H9 (cell line): ENCODE results near the gene HOXC11. TPM values are rescaled to one million over a fixed set of nuclear protein-coding genes. Genes with fewer than 3 reads are reported as not detected.

ENCODE experiments used
- DNase-seq: peaks from one replicate; pipeline ENCODE4 v3.0.0-alpha.2; 2017
- H2AFZ ChIP-seq: one replicate; pipeline ENCODE4 v1.6.1; 2013; ENCODE audit warnings: mild to moderate bottlenecking, low read length, control low read depth, moderate library complexity
- H2AK5ac ChIP-seq: 2 replicates; pipeline ENCODE4 v1.6.1; 2013; ENCODE audit warnings: low read length, control low read depth, mixed read lengths; ENCODE audit not compliant: insufficient read length
- H2BK120ac ChIP-seq: one replicate; pipeline ENCODE4 v1.6.1; 2013; ENCODE audit warnings: low read depth, mild to moderate bottlenecking, low read length, control low read depth, inconsistent platforms; ENCODE audit not compliant: poor library complexity, severe bottlenecking
- H2BK12ac ChIP-seq: 2 replicates; pipeline ENCODE4 v1.6.1; 2013; ENCODE audit warnings: low read length, control low read depth, mixed read lengths, low read depth; ENCODE audit not compliant: insufficient read length
- H2BK15ac ChIP-seq: 2 replicates; pipeline ENCODE4 v1.6.1; 2013; ENCODE audit warnings: low read depth, low read length, control low read depth
- H2BK20ac ChIP-seq: one replicate; pipeline ENCODE4 v1.6.1; 2013; ENCODE audit warnings: low read depth, mild to moderate bottlenecking, low read length, control low read depth, inconsistent platforms; ENCODE audit not compliant: poor library complexity, severe bottlenecking
- H2BK5ac ChIP-seq: 2 replicates; pipeline ENCODE4 v1.6.1; 2013; ENCODE audit warnings: low read length, control low read depth, mixed read lengths; ENCODE audit not compliant: insufficient read length
- H3K14ac ChIP-seq: 2 replicates; pipeline ENCODE4 v1.6.1; 2013; ENCODE audit warnings: low read length, control low read depth; ENCODE audit not compliant: insufficient read depth
- H3K18ac ChIP-seq: 2 replicates; pipeline ENCODE4 v1.6.1; 2013; ENCODE audit warnings: low read depth, mild to moderate bottlenecking, mixed read lengths, low read length, control low read depth; ENCODE audit not compliant: insufficient read length
- H3K23ac ChIP-seq: 2 replicates; pipeline ENCODE4 v1.6.1; 2013; ENCODE audit warnings: low read length, control low read depth, mixed read lengths, low read depth; ENCODE audit not compliant: insufficient read length
- H3K23me2 ChIP-seq: 2 replicates; pipeline ENCODE4 v1.6.1; 2013; ENCODE audit warnings: low read depth, mild to moderate bottlenecking, mixed read lengths, low read length, control low read depth; ENCODE audit not compliant: insufficient read length, poor library complexity, severe bottlenecking
- H3K27ac ChIP-seq: 2 replicates; pipeline ENCODE4 v1.5.1; 2013; ENCODE audit warnings: low read length, control low read depth, mixed read lengths, low read depth; ENCODE audit not compliant: insufficient read length
- H3K27me3 ChIP-seq: 2 replicates; pipeline ENCODE4 v1.6.1; 2013; ENCODE audit warnings: low read length, control low read depth, inconsistent platforms; ENCODE audit not compliant: insufficient read depth
- H3K4ac ChIP-seq: 2 replicates; pipeline ENCODE4 v1.6.1; 2013; ENCODE audit warnings: low read depth, mild to moderate bottlenecking, control low read depth, inconsistent platforms, low read length, moderate library complexity
- H3K4me1 ChIP-seq: 2 replicates; pipeline ENCODE4 v1.6.1; 2013; ENCODE audit warnings: low read length, control low read depth, inconsistent platforms; ENCODE audit not compliant: insufficient read depth
- H3K4me2 ChIP-seq: 2 replicates; pipeline ENCODE4 v1.6.1; 2013; ENCODE audit warnings: low read length, control low read depth, mixed read lengths; ENCODE audit not compliant: insufficient read length, insufficient read depth
- H3K56ac ChIP-seq: 2 replicates; pipeline ENCODE4 v1.6.1; 2013; ENCODE audit warnings: low read depth, mild to moderate bottlenecking, mixed read lengths, low read length, control low read depth; ENCODE audit not compliant: insufficient read length
- H3K79me1 ChIP-seq: 2 replicates; pipeline ENCODE4 v1.6.1; 2013; ENCODE audit warnings: low read depth, mild to moderate bottlenecking, moderate library complexity, low read length, control low read depth, inconsistent platforms; ENCODE audit not compliant: insufficient read depth, poor library complexity, severe bottlenecking
- H3K79me2 ChIP-seq: 2 replicates; pipeline ENCODE4 v1.6.1; 2013; ENCODE audit warnings: low read length, control low read depth, inconsistent platforms; ENCODE audit not compliant: insufficient read depth
- H3K9ac ChIP-seq: 2 replicates; pipeline ENCODE4 v1.6.1; 2013; ENCODE audit warnings: low read length, control low read depth, mixed read lengths; ENCODE audit not compliant: insufficient read length; ENCODE audit errors: extremely low read depth
- H3K9me3 ChIP-seq: one replicate; pipeline ENCODE4 v1.6.1; 2013; ENCODE audit warnings: low read depth, low read length, inconsistent platforms; ENCODE audit not compliant: control insufficient read depth
- H3T11ph ChIP-seq: one replicate; pipeline ENCODE4 v1.6.1; 2013; ENCODE audit warnings: mild to moderate bottlenecking, low read length, control low read depth, inconsistent platforms
- H4K20me1 ChIP-seq: one replicate; pipeline ENCODE4 v1.6.1; 2013; ENCODE audit not compliant: control insufficient read depth, insufficient read length, insufficient read depth
- H4K5ac ChIP-seq: 2 replicates; pipeline ENCODE4 v1.6.1; 2013; ENCODE audit warnings: low read depth, mild to moderate bottlenecking, mixed read lengths, low read length, control low read depth; ENCODE audit not compliant: insufficient read length
- H4K8ac ChIP-seq: replicated peaks from 2 replicates; pipeline ENCODE4 v1.6.1; 2013; ENCODE audit warnings: low read length, control low read depth, mixed read lengths, low read depth; ENCODE audit not compliant: insufficient read length
- H4K91ac ChIP-seq: 2 replicates; pipeline ENCODE4 v1.6.1; 2013; ENCODE audit warnings: low read depth, mild to moderate bottlenecking, moderate library complexity, mixed read lengths, low read length, control low read depth; ENCODE audit not compliant: insufficient read length
- H3K27ac Mint-ChIP-seq, 3 experiments: 2 replicates in 2 of 3; 3 replicates in 1 of 3; pipeline ENCODE4 v1.8.0; 2020 to 2021; ENCODE audit warnings: mixed read lengths in 3 of 3, mild to moderate bottlenecking in 1 of 3, moderate library complexity in 1 of 3
- H3K27me3 Mint-ChIP-seq: 2 replicates; pipeline ENCODE4 v1.8.0; 2021; ENCODE audit warnings: low read depth, mild to moderate bottlenecking, moderate library complexity, mixed read lengths
- H3K36me3 Mint-ChIP-seq, 3 experiments: 2 replicates in 2 of 3; 3 replicates in 1 of 3; pipeline ENCODE4 v1.8.0; 2020 to 2021; ENCODE audit warnings: low read depth in 3 of 3, mixed read lengths in 3 of 3; ENCODE audit not compliant: insufficient read depth in 1 of 3
- H3K4me1 Mint-ChIP-seq, 2 experiments: 2 replicates each; pipeline ENCODE4 v1.8.0; 2020; ENCODE audit warnings: mixed read lengths in 2 of 2
- H3K4me3 Mint-ChIP-seq, 2 experiments: 2 replicates in 1 of 2; 3 replicates in 1 of 2; pipeline ENCODE4 v1.8.0; 2020 to 2021; ENCODE audit warnings: mild to moderate bottlenecking in 2 of 2, mixed read lengths in 2 of 2, moderate library complexity in 1 of 2
- H3K9me3 Mint-ChIP-seq, 2 experiments: 2 replicates in 1 of 2; 3 replicates in 1 of 2; pipeline ENCODE4 v1.8.0; 2020; ENCODE audit warnings: mild to moderate bottlenecking in 2 of 2, mixed read lengths in 2 of 2, moderate library complexity in 1 of 2
- CTCF ChIP-seq: fragments of 200-600 bp; sonication (generic); conservative IDR thresholded peaks from 3 replicates; pipeline ENCODE4 v1.8.0; 2021; ENCODE audit warnings: antibody characterized with exemption, mild to moderate bottlenecking
- WGBS: extraction: QIAGEN DNeasy Blood & Tissue Kit; methylation state at CpG from one replicate; pipeline ENCODE4 v1.1.7; 2013; ENCODE audit warnings: missing lambda C conversion rate, low lambda C conversion rate, mixed read lengths; ENCODE audit not compliant: insufficient read length; ENCODE audit errors: extremely low coverage; 5-methylcytosine and 5-hydroxymethylcytosine counted together
- total RNA-seq: library from RNA; stranded (reverse); gene quantifications from 2 replicates; pipeline ENCODE4 v1.2.1, GENCODE V29; 2021

HOXC11 gene
- total RNA-seq, 1 experiment from 2014 or later: not detected

- Histone ChIP-seq H3K18ac (no peak overlapping the region), H3K4me1 (no peaks in the 10 kb centered on the region), H2AK5ac (no peak overlapping the region), H2BK20ac (no peak overlapping the region), H3K23ac (no peak overlapping the region), H3K79me1 (no peaks in the 10 kb centered on the region), H3K4me2 (no peak overlapping the region), H4K5ac (no peak overlapping the region), H3K9me3 (no peaks in the 10 kb centered on the region), H4K91ac (no peak overlapping the region), H3K56ac (no peak overlapping the region), H2BK15ac (no peak overlapping the region), H3K27ac (no peak overlapping the region), H2BK12ac (no peak overlapping the region), H3K79me2 (no peaks in the 10 kb centered on the region), H3T11ph (no peak overlapping the region), H2AFZ (no peak overlapping the region), H3K9ac (no peak overlapping the region), H4K20me1 (no peaks in the 10 kb centered on the region), H2BK120ac (no peak overlapping the region), H3K4ac (no peak overlapping the region), H3K14ac (no peak overlapping the region), H3K27me3 (peaks cover 99% of the 10 kb centered on the region), H2BK5ac (no peak overlapping the region), H4K8ac (no peak overlapping the region), H3K23me2 (no peaks in the 10 kb centered on the region)
- H3K4me1 Mint-ChIP-seq: peaks cover 14 to 25% of the 10 kb centered on the region in 2 experiments
- H3K36me3 Mint-ChIP-seq: peaks cover 0 to 8% (median 3%) of the 10 kb centered on the region in 3 experiments; a peak in 3 of 7 replicates
- no CpG with 5 or more reads among the region's 25 CpGs for WGBS
- H3K27ac Mint-ChIP-seq: no peak overlapping the region
- H3K9me3 Mint-ChIP-seq: peaks cover 12 to 15% of the 10 kb centered on the region in 2 experiments
- no peak for DNase-seq
- H3K4me3 Mint-ChIP-seq: peak overlapping the region in 1 of 2 experiments; percentile 50; a peak in 1 of 5 replicates
- no peak for TF ChIP-seq CTCF
- peaks cover 100% of the 10 kb centered on the region for H3K27me3 Mint-ChIP-seq
These were observed 2.1 kb downstream of the HOXC11 start for GRCh38 chr12:53975064-53975471.
